Retinal pigment epithelial cell (primary cell): Measurements from ENCODE around the gene ZFP62.

Source experiments
- DNase-seq: peaks from one replicate; pipeline ENCODE4 v3.0.0-alpha.2; 2010; ENCODE audit warnings: low read depth
- H3K4me3 ChIP-seq: 2 replicates; pipeline ENCODE4 v1.5.1; 2011; ENCODE audit warnings: mild to moderate bottlenecking, low read length, control low read depth, moderate library complexity
- TF ChIP-seq, protein P1 (sequence below): conservative IDR thresholded peaks from 2 replicates; pipeline ENCODE4 v1.5.1; 2011; ENCODE audit warnings: low read depth, low read length, control low read depth, inconsistent platforms

The ZFP62 gene

DNA sequence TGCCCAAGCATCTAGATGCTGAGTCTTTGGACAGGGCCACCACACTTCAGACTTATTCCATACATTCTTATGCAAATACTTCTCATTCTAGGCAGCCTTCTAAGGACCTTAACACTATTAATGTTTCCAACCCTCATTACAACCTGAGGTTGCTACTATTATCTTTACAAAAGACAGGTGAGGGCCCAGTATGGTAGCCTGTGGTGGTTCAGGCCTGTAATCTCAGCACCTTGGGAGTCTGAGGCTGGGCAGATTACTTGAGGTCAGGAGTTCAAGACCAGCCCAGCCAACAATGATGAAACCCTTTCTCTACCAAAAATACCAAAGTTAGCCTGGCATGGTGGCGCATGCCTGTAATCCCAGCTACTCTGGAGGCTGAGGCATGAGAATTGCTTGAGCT is 16.2 kb downstream of the ZFP62 start:
- DNase-seq: no peak
- TF ChIP-seq, protein P1, sequence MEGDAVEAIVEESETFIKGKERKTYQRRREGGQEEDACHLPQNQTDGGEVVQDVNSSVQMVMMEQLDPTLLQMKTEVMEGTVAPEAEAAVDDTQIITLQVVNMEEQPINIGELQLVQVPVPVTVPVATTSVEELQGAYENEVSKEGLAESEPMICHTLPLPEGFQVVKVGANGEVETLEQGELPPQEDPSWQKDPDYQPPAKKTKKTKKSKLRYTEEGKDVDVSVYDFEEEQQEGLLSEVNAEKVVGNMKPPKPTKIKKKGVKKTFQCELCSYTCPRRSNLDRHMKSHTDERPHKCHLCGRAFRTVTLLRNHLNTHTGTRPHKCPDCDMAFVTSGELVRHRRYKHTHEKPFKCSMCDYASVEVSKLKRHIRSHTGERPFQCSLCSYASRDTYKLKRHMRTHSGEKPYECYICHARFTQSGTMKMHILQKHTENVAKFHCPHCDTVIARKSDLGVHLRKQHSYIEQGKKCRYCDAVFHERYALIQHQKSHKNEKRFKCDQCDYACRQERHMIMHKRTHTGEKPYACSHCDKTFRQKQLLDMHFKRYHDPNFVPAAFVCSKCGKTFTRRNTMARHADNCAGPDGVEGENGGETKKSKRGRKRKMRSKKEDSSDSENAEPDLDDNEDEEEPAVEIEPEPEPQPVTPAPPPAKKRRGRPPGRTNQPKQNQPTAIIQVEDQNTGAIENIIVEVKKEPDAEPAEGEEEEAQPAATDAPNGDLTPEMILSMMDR: no peak
- no peak overlapping the region for H3K4me3 ChIP-seq

DNA sequence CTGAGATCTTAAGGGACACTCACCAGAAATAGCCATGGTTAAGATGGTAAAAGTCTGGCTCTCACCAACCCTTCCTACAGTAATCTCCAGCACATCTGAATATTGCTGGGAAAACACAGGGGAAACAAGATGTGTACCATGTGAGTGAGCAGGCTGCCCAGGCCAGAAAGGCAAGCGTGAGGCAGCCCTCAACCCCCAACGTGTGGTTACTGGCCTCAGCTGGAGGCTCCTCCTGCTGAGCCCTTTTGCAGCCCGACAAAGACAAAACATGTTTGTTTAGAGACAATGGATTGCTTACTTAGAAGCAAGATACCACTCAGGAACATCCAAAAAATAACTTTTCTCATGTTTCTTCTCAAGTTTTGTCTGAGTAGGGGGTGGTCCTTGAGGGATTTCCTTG is 16.6 kb downstream of the ZFP62 start:
- TF ChIP-seq, protein P1: no peak
- no peak for DNase-seq
- H3K4me3 ChIP-seq: no peak overlapping the region

DNA sequence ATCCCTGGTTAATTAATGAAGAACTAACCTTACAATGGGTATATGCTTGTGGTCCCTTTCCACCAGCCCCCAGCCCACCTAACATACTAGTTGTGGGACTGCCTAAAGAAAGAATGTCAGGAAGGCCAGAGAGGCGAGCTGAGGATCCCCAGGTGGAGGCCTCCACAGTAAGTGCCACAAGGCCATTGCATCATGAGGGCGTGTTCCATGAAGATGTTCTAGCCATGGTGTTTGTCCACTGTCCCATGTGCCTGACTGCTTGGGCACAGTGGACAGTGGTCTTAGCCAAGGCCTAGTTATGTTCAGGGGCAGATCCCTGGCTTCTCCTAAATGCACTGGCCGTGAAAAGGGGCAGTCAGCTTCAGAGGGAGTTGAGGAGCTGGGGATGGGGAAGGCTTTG is 21.1 kb downstream of the ZFP62 start:
- no peak for DNase-seq
- H3K4me3 ChIP-seq: no peak overlapping the region
- TF ChIP-seq, protein P1: no peak

DNA sequence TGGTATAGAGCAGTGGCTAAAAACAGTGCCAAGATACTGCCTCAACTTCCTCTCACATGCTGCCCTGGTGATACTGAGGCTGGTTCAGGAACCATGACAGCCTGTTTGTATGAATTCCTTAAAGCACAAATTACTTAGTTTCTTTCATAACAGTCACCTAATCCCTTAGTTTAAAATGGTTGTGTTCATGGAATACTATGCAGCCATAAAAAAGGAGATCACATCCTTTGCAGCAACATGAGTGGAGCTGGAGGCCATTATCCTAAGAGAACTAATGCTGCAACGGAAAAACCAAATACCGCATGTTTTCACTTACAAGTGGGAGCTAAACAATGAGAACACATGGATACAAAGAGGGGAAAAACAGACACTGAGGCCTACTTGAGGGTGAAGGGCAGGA is 21.8 kb downstream of the ZFP62 start:
- DNase-seq: no peak
- TF ChIP-seq, protein P1: no peak

DNA sequence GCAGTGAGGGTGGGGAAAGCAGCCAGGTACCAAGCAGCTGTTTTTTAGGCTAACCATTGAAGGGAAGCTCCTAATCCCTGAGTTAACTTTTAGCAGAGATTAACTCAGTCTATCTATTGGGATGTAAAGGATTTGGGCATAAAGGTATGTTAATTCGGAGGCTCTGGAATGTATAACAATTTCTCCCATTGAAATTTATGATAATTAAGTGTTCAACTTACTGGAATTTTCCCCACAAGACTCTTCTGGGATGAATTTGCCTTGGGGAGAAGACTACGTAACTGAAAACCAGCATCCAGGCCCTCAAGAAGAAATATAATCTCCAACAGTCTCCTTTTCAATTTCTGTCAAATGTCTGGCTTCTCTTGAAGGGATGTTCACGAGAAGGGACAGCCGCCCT is 23.6 kb downstream of the ZFP62 start:
- TF ChIP-seq, protein P1: no peak
- H3K4me3 ChIP-seq: no peak overlapping the region
- DNase-seq: no peak

More for the DNA sequence above, 21.8 kb downstream of the ZFP62 start:
- no peak overlapping the region for H3K4me3 ChIP-seq

DNA sequence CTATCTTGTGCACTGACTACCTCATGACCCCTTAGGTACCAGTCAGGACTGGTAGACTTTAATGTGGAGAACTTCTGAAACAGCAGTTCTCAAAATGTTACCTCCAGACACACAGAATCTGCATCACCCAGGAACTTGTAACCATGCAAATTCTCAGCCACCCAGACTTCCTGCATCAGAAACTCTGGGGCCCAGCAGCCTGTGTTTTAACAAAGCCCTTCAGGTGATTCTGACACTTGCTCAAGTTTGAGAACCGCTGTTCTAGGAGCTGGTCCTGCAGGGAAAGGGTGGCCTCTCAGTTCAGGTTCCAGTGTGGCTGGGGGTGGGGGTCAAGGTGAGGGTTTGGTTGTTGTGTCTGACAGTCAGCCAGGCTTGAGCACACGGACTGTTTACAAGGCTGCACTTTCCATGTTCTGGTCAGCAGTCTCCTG is 28.4 kb downstream of the ZFP62 start:
- TF ChIP-seq, protein P1: no peak
- no peak overlapping the region for H3K4me3 ChIP-seq
- no peak for DNase-seq

DNA sequence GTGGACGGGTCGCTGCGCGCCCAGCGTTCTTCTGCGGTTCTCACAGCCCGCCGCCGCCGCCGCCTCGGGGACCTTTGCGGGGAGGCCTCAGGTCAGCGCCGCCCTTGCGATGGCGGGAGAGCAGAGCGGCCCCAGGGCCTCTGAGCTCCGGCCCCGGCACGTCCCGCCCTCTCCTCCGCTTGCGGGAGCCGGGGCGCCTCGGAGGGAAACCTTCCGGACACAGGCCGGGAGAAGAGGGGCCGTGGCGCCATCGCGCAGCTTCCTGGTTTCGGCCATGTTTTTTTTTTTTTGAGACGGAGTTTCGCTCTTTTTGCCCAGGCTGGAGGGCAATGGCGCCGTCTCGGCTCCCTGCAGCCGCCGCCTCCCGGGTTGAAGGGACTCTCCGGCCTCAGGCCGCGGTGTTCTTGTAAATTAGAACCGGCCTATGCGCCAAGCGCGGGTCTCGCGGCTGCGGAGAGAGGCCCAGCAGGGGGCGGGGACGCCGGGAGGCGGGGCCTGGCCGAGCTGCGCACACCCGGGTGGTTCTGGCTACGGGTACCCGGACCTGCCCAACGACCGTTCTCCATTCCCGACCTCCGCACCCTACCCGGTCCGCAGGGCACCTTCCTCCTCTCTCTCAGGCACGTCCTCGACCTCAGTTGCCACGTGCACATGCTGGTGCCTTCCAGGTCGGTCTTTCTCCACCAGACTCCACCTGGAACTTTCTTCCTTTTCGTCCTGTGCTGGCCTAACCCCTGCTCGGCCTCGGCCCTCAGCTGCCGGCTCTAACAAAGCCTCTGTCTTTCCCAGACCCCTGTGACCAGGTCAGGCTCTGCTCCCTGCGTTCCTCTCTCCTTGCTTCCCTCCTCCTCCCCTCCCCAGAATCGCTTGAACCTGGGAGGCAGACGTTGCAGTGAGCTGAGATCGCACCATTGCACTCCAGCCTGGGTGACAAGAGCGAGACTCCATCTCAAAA is 29.7 kb downstream of the ZFP62 start:
- TF ChIP-seq, protein P1: no peak

More for the DNA sequence above, 29.7 kb downstream of the ZFP62 start:
- H3K4me3 ChIP-seq: peak overlapping the region; percentile 74
- peak; percentile 20 for DNase-seq
